Memory B cell (primary cell): ENCODE data around the gene CFAP74.

Experiments
- ATAC-seq: fragments of 150-1000 bp; cut with Tn5 transposase; 2 replicates; pipeline ENCODE4 v1.10.0; 2021; ENCODE audit warnings: low read depth, mild to moderate bottlenecking, moderate library complexity
- DNase-seq, 2 donors: peaks; one replicate each; pipeline ENCODE4 v3.0.0; 2022; ENCODE audit warnings: low spot score in 2 of 2
- H3K27ac Mint-ChIP-seq: one replicate; pipeline ENCODE4 v1.8.0; 2022; ENCODE audit warnings: mild to moderate bottlenecking, moderate library complexity, mixed read lengths
- H3K27me3 Mint-ChIP-seq: one replicate; pipeline ENCODE4 v1.8.0; 2022; ENCODE audit warnings: mixed read lengths
- H3K36me3 Mint-ChIP-seq: one replicate; pipeline ENCODE4 v1.8.0; 2022; ENCODE audit warnings: mild to moderate bottlenecking, mixed read lengths
- H3K4me1 Mint-ChIP-seq: one replicate; pipeline ENCODE4 v1.8.0; 2022; ENCODE audit warnings: mixed read lengths
- H3K4me3 Mint-ChIP-seq: one replicate; pipeline ENCODE4 v1.8.0; 2022; ENCODE audit warnings: mild to moderate bottlenecking, moderate library complexity, mixed read lengths
- H3K9me3 Mint-ChIP-seq: one replicate; pipeline ENCODE4 v1.8.0; 2022; ENCODE audit warnings: mixed read lengths

Gene CFAP74, protein sequence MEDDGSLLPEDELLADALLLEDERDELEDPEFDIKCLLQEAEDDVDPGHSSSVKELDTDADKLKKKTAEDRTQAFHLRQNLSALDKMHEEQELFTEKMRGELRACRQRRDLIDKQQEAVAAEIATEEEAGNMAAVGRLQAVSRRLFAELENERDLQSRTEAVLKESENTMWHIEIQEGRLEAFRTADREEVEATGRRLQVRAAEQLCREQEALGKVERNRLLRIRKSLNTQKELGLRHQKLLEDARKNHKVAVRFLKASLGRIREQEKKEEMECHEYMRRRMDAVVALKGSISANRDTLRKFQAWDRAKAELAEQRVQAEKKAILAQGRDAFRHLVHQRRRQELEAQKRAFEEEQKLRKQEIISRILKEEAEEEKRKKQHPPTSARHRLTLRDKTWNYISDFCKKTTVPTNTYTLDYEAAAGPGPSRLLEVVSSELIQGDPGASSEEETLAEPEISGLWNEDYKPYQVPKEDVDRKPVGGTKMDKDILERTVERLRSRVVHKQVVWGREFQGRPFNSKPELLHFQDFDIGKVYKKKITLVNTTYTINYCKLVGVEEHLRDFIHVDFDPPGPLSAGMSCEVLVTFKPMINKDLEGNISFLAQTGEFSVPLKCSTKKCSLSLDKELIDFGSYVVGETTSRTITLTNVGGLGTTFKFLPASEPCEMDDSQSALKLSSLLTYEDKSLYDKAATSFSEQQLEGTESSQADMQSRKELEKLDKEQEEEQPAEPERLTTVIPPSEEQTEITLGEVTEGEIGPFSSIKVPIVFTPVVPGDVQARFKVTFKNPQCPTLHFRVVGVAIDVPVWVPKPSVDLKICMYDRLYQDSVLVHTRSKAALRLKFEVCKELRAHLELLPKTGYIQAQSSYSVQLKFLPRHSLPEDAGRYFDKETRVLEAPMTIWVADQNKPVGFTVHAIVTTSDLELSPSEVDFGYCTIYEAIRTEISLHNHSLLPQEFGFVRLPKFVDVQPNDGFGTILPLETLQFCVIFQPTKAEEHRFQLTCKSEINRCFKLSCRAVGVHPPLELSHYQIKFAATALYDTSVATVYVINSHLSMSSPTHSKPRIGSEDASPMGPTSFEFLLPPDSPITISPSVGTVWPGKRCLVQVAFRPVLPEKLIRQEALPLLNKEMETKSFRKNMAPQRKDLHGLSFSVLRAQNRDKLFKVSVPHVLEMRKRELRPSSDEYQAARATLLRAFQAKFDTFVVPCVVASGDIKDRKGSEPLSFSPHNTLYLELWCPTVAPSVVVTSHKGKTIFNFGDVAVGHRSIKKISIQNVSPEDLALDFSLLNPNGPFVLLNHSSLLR (N-terminal part only)

GRCh38 chr1:2003541-2004131 lies at the start of gene CFAP74:
Gene CFAP74 (minus strand): TSS chr1:2003786. CDS start chr1:1990956, 12,830 bp downstream.
- Mint-ChIP-seq H3K27ac (no peak within 1 kb of the TSS), H3K9me3 (no peaks in the 10 kb centered on the region), H3K4me1 (no peaks in the 10 kb centered on the region), H3K27me3 (peaks cover 20% of the 10 kb centered on the region), H3K4me3 (no peak within 1 kb of the TSS), H3K36me3 (no peaks in the 10 kb centered on the region)
- no peak for ATAC-seq
- DNase-seq: no peak

- Mint-ChIP-seq H3K4me3 (peak overlapping the region; percentile 28), H3K36me3 (no peaks in the 10 kb centered on the region), H3K9me3 (no peaks in the 10 kb centered on the region), H3K4me1 (peaks cover 18% of the 10 kb centered on the region), H3K27me3 (peaks cover 3% of the 10 kb centered on the region), H3K27ac (peak overlapping the region; percentile 51)
- DNase-seq (no peak), ATAC-seq (no peak)
Measured at GRCh38 chr1:2053217-2053616, 49.6 kb upstream of the CFAP74 start.

GRCh38 chr1:2052756-2053155 lies 49.2 kb upstream of the CFAP74 start:
- no peak for DNase-seq
- peaks cover 4% of the 10 kb centered on the region for H3K27me3 Mint-ChIP-seq
- H3K27ac Mint-ChIP-seq: peak overlapping the region; percentile 51
- H3K36me3 Mint-ChIP-seq: no peaks in the 10 kb centered on the region
- no peaks in the 10 kb centered on the region for H3K9me3 Mint-ChIP-seq
- H3K4me3 Mint-ChIP-seq: peak overlapping the region; percentile 66
- no peak for ATAC-seq
- H3K4me1 Mint-ChIP-seq: peaks cover 19% of the 10 kb centered on the region

- Mint-ChIP-seq H3K9me3 (no peaks in the 10 kb centered on the region), H3K36me3 (no peaks in the 10 kb centered on the region), H3K27ac (peak overlapping the region; percentile 51), H3K4me1 (peaks cover 19% of the 10 kb centered on the region), H3K4me3 (peak overlapping the region; percentile 74), H3K27me3 (peaks cover 4% of the 10 kb centered on the region)
- no peak for DNase-seq
- no peak for ATAC-seq
Measured at GRCh38 chr1:2052054-2052679, 48.6 kb upstream of the CFAP74 start.

DNA sequence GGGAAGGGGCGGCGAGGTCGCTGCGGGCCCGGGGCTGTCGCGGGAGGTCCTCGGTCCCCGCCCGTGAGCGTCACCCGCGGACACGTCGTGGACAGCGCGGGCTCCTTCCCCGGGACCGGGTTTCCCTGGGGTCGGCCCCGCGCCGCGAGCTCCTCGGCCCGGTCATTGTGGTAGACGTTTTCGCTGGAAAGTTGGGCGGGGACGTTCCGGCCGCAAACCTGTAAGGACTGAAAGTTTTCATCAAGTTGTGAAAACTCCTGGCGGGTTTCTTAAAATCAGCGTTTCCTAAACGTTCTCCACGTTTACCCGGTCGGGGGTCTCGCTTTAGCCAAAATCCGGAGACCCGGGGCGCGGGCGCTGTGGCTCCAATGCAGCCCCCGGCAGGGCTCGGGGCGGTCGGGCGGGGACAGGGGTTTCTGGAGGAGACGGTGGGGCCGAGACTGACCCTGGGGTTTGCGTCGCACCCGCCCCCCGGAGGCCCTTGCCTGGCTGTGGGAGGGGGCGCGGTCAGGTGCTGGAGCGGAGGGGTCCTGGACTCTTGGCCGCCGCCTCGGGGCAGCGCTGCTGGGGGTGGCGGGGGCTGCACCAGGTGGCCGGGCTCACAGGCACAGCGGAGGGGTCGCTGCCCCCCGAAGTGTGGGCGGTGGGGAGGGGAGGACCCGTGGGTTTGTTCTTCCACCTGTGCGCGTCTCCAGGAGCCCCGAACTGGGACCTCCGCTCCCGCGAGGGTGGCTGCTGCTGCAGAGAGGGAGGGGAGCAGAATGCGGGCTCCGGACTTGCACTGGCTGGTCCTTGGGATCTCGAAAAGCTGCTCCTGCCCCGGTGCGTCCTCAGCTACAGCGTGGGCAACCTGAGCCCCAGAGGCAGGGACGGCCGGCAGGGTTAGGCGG lies 47.5 kb upstream of the CFAP74 start:
- Mint-ChIP-seq H3K4me3 (peak overlapping the region; percentile 74), H3K36me3 (no peaks in the 10 kb centered on the region), H3K9me3 (no peaks in the 10 kb centered on the region), H3K27me3 (peaks cover 7% of the 10 kb centered on the region), H3K4me1 (peaks cover 19% of the 10 kb centered on the region), H3K27ac (no peak overlapping the region)
- no peak for DNase-seq
- no peak for ATAC-seq

- H3K27me3 Mint-ChIP-seq: peaks cover 11% of the 10 kb centered on the region
- no peaks in the 10 kb centered on the region for H3K36me3 Mint-ChIP-seq
- ATAC-seq (peak; percentile 21), DNase-seq (no peak)
- no peaks in the 10 kb centered on the region for H3K9me3 Mint-ChIP-seq
- peak overlapping the region; percentile 74 for H3K4me3 Mint-ChIP-seq
- no peak overlapping the region for H3K27ac Mint-ChIP-seq
- peaks cover 24% of the 10 kb centered on the region for H3K4me1 Mint-ChIP-seq
Measured at GRCh38 chr1:2050461-2050792, 46.8 kb upstream of the CFAP74 start.

- Mint-ChIP-seq H3K9me3 (no peaks in the 10 kb centered on the region), H3K36me3 (no peaks in the 10 kb centered on the region), H3K27me3 (peaks cover 12% of the 10 kb centered on the region), H3K27ac (peak within 1 kb of the TSS; percentile 35), H3K4me1 (peaks cover 25% of the 10 kb centered on the region), H3K4me3 (peak within 1 kb of the TSS; percentile 87)
- DNase-seq: peak; percentile 94 to 96
- peak; percentile 93 for ATAC-seq
Measured at GRCh38 chr1:2049718-2050431, 46.3 kb upstream of the CFAP74 start, which contains the start of gene PRKCZ. Gene PRKCZ (plus strand): TSS chr1:2050411. CDS start chr1:2050631, 220 bp downstream.

- H3K9me3 Mint-ChIP-seq: no peaks in the 10 kb centered on the region
- no peaks in the 10 kb centered on the region for H3K36me3 Mint-ChIP-seq
- no peak for ATAC-seq
- H3K27me3 Mint-ChIP-seq: peaks cover 12% of the 10 kb centered on the region
- H3K4me1 Mint-ChIP-seq: peaks cover 25% of the 10 kb centered on the region
- peak overlapping the region; percentile 35 for H3K27ac Mint-ChIP-seq
- H3K4me3 Mint-ChIP-seq: peak overlapping the region; percentile 87
- no peak for DNase-seq
Measured at GRCh38 chr1:2049225-2049717, 45.7 kb upstream of the CFAP74 start.

DNA sequence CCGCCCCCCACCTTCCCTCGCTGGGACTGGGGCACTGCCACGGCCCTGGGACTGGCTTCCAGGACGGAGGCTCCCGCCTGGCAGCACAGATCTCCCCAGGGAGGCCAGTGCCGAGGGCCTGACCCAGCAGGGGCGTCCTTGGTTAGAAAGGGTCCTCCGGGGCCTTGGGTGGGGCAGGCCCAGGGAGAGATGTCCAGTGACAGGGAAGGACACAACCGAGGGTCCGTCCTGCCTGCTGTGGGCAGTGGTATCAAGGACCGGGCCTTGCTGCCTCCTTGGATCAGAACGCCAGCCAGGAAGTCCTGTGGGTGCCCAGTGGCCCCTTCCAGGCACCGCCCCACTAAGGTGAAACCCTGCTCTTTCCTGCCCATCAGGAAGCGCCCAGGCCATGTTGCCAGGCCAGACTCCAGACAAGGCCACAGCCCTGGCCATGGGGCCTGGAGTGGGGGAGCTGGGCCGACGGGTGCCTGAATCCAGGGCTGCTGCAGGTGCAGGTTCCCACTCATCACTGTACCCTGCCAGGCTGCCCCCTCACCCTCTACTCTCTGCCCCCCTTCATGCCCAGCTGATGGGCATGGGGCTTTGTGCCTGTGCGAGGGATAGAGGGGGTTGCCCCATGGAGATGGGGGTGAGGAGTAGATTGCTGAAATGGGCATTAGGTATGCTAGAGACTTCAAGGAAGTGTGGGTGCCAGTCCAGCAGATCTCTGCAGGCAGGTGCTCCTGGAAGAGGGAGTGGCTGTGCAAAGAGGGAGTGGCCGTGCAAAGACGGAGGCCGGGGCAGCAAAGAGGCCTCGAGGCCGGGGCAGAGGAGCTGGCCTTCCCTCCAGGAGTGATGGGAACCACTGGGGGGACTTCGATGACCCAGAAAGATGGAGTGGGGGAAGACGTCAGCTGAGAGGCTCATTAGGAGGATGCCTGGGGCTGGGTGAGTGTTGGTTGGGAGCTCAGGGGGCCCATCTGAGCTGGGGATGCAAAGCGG lies 44.5 kb upstream of the CFAP74 start:
- DNase-seq (no peak), ATAC-seq (no peak)
- no peak overlapping the region for H3K27ac Mint-ChIP-seq
- H3K4me1 Mint-ChIP-seq: peaks cover 27% of the 10 kb centered on the region
- H3K36me3 Mint-ChIP-seq: no peaks in the 10 kb centered on the region
- H3K4me3 Mint-ChIP-seq: peak overlapping the region; percentile 87
- H3K9me3 Mint-ChIP-seq: no peaks in the 10 kb centered on the region
- H3K27me3 Mint-ChIP-seq: peaks cover 16% of the 10 kb centered on the region

DNA sequence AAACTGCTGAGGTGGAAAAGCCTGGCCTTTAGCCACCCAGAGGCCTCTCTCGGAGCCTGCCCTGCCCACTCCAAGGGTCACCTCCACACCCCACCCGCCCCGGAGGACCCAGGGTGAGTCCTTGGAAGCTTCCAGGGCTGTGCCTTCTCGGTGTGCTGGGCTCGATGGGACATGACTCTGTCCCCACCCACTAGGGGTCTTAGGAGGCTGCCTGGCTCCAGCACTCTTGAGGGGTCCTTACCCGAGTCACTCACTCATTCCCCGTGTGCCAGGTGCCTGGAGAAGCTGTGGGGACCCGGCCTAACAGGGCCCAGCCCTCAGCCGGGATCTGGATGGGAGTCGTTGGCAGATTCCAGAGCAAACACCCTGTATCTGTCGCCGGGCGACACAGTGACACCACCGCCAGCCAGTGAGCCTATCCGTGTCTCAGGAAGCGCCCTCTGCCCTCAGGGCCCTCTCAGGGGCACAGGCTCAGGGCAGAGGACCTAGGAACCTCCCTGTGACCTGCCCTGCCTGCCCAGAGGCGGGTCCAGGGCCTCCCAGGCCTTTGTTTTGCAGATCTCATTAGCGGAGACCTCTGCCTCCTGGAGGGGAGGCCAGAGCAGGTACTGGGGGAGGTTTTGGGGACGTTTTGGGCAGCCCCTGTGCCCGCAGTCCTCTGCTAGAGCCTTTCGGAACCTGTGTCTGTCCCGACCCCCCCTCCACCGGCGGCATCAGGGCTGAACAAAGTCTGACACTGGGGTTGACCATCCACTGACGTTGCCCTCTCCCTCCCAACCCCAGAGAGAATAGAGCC lies 43.6 kb upstream of the CFAP74 start:
- no peak for DNase-seq
- H3K36me3 Mint-ChIP-seq: no peaks in the 10 kb centered on the region

More for the DNA sequence above, 43.6 kb upstream of the CFAP74 start:
- Mint-ChIP-seq H3K9me3 (no peaks in the 10 kb centered on the region), H3K27me3 (peaks cover 16% of the 10 kb centered on the region), H3K27ac (no peak overlapping the region), H3K4me1 (peaks cover 20% of the 10 kb centered on the region), H3K4me3 (no peak overlapping the region)
- ATAC-seq: no peak
